GM19438 (cell line): ENCODE data around the gene MTRF1.
"Not testable (repeated sequence)": the region's sequence is repeated elsewhere in the genome, so short reads cannot be mapped to it uniquely, and the experiment has no call there.

ENCODE experiments used
- ATAC-seq: cut with Tn5 transposase; IDR thresholded peaks from one replicate; pipeline ENCODE4 v1.9.1; 2021; ENCODE audit warnings: low read depth; ENCODE audit not compliant: unreplicated experiment

MTRF1 gene

GRCh38 chr13:41284512-41285288, 21.3 kb upstream of the MTRF1 start:
- no peak for ATAC-seq

- peak; percentile 78 for ATAC-seq
These were observed 18.8 kb upstream of the MTRF1 start for GRCh38 chr13:41282129-41282571.

- ATAC-seq, result not testable (repeated sequence)
These were observed 15.8 kb upstream of the MTRF1 start for GRCh38 chr13:41279156-41279555.

GRCh38 chr13:41276824-41277223, 13.4 kb upstream of the MTRF1 start:
- ATAC-seq, result no peak

GRCh38 chr13:41274881-41275280, 11.5 kb upstream of the MTRF1 start:
- no peak for ATAC-seq

- no peak for ATAC-seq
These were observed 10.6 kb upstream of the MTRF1 start for GRCh38 chr13:41273831-41274441.

GRCh38 chr13:41271456-41272285, 8.3 kb upstream of the MTRF1 start:
- no peak for ATAC-seq

- no peak for ATAC-seq
These were observed 5.4 kb upstream of the MTRF1 start for GRCh38 chr13:41268764-41269163.

- ATAC-seq, result no peak
These were observed 3.7 kb upstream of the MTRF1 start for GRCh38 chr13:41267106-41267505.

GRCh38 chr13:41259875-41260501, 3.4 kb downstream of the MTRF1 start:
- no peak for ATAC-seq

- no peak for ATAC-seq
These were observed 5.8 kb downstream of the MTRF1 start for GRCh38 chr13:41257535-41257934.

GRCh38 chr13:41254902-41255301, 8.5 kb downstream of the MTRF1 start:
- ATAC-seq, result no peak

GRCh38 chr13:41250993-41251392, 12.4 kb downstream of the MTRF1 start:
- ATAC-seq, result no peak

- no peak for ATAC-seq
These were observed 16.3 kb downstream of the MTRF1 start for GRCh38 chr13:41246969-41247680.

GRCh38 chr13:41244556-41244955, 18.8 kb downstream of the MTRF1 start:
- no peak for ATAC-seq

GRCh38 chr13:41241626-41242025, 21.8 kb downstream of the MTRF1 start:
- ATAC-seq, result no peak

GRCh38 chr13:41236369-41236768, 27.0 kb downstream of the MTRF1 start:
- no peak for ATAC-seq

GRCh38 chr13:41232578-41233480, 30.5 kb downstream of the MTRF1 start:
- ATAC-seq, result no peak

- ATAC-seq, result no peak
These were observed 31.6 kb downstream of the MTRF1 start for GRCh38 chr13:41231786-41232185.
